Ecto neural progenitor cell (in vitro differentiated cells): ENCODE measurements around the gene ISG20L2.
"Not testable (repeated sequence)": the region's sequence is repeated elsewhere in the genome, so short reads cannot be mapped to it uniquely, and the experiment has no call there.

ENCODE experiments used
- DNase-seq: peaks from one replicate; pipeline ENCODE4 v3.0.0-alpha.2; 2018; ENCODE audit warnings: low spot score

ISG20L2 gene, protein sequence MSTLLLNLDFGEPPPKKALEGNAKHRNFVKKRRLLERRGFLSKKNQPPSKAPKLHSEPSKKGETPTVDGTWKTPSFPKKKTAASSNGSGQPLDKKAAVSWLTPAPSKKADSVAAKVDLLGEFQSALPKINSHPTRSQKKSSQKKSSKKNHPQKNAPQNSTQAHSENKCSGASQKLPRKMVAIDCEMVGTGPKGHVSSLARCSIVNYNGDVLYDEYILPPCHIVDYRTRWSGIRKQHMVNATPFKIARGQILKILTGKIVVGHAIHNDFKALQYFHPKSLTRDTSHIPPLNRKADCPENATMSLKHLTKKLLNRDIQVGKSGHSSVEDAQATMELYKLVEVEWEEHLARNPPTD

DNA sequence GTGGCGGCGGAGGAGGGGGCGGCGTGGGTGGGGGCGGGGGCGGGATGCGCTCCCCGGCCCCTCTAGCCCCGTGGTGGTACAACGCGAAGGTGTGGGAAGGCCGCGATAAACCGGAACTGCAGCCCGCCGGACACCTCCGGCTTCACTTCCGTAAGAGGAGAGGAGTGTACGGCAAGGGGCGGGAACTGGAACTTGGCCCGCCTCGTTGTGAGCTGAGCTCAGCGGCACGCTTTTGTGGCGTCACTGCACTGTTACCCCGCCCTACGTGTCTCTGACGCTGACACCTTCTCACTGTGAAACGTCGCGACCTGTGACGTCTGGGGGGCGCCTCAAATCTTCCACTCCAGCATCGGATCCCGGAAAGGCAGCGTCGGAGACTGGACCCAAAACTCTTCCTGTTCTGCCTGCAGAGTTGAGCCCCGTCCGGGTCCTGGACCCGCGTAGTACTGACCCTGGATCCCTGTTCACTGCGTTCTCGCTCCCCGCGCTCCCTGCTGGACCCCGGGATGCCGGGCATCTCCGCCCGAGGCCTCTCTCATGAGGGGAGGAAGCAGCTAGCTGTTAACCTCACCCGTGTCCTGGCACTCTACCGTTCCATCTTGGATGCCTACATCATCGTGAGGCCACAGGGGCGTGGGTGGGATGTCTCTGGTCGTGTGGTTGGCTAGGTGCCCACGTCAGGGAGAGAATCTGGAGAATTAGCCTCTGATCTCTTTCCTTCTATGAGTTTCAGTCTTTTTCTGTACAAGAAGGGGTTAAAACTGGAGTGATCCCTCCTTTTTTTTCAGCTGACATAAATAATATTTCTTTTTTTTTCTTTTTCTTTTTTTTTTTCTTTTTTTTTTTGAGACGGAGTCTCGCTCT lies at the start of gene ISG20L2:
ISG20L2 (minus strand) TSS at position 168 of the 864 bp plus-strand sequence. CDS start 1,114 bp downstream, outside the sequence.
- DNase-seq: peak; percentile 95

DNA sequence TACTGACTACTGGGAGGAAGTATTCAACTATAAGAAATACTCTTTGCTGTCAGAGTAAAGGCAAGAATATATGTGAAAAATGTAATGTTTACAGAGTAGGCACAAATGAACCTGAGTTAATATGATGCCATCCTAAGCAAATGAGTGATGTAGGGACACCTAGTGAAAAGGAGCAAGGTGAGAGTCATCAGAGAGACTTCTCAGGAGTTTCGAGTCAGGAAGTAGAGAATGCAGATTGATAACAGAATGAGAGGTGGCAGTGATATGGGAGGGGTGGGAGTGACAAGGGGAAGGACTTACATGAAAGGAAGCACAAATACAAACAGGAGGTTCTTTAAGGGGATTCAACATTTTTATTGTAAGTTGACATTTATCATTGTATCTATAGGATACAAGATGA lies 49.0 kb upstream of the ISG20L2 start:
- DNase-seq: no peak

DNA sequence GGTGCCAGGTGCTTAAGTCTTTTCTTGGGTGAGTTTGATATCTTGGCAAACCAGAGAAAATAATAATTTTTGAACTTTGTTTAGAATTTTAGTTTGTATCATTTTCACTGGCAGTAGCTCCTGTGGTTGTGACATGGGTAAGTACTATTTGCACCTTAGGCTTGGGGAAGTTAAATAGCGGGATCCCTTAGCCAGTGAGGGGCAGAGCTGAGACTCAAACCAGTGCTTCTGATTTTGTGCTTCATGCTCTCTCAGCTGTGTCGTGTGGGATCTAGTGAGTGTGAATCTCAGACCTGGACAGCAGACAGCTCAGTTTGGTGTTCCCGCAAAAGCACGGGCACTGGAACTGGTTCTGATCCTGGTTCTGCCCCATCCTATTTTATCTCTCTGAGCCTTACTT lies 48.4 kb upstream of the ISG20L2 start:
- DNase-seq: no peak

- no peak for DNase-seq
These were observed 47.2 kb upstream of the ISG20L2 start for GRCh38 chr1:156775799-156776198.

GRCh38 chr1:156773607-156774006 lies 45.0 kb upstream of the ISG20L2 start:
- DNase-seq: no peak

DNA sequence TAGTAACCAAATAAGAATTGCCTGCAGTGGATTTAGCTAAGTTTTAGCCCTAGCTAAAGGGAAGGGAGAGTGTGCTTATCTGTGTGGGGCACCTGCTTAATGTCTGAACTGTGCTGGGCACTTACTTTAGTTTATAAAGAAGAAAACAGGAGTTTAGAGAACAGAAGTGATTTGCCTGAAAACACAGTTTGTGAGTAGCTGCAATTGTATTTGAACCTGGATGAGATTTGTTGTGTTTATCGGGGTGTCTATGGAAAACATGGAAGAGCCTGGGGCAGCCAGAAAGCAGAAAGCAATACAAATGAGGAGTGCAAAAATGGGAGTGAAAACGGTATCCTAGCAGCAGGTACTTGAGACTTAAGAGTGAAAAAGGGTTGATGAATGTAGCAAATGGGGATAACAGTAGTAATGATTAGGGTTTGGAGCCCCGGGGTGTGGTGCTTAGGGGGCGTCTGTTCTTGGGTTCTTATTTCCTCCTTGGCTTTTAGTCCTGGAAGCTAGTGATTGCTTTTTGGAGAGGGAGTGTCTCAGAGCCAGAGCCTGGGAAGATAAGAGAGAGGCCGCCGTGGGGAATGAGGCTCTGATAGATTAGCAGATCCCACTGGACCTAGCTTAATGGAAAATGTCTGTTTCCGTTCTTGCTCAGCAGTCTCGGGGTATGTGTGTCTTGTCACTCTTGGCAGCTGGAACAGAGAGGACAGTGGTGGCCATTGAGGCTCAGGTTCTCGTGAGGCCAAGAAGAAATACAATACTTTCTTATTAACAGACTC lies 44.3 kb upstream of the ISG20L2 start:
- DNase-seq: no peak

GRCh38 chr1:156772222-156772621 lies 43.7 kb upstream of the ISG20L2 start:
- no peak for DNase-seq

DNA sequence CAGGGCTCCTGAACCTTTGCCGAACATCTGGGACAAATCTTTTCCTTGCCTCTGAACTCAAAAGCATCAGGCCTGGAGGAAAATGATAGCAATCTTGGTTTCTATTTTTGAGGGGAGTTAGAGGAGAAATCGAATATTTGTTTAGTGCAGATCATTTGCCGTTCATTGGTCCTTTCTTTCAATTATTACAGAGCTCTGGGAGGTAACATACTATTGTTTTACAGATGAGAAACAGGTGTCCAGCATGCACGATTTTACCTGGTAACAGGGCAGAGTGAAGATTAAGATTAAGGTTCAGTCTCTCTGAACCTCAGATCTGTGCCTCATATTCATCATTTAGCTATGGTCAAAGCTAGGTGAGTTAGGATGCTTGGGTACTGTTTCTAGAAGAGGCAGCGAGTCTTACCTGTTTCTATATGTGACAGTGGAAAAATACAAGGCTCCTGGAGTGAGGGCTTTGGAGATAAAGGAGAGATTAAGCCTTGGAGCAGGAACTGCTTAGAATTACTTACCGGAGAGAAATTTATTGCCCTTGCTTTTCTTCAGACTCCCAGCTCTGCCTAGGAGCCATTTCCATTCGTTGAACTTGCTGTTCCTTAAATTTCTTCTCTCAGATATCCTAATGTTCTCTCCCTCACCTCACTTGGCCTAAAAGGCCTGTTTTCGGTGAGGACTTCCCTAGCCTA lies 40.2 kb upstream of the ISG20L2 start:
- DNase-seq: no peak

DNA sequence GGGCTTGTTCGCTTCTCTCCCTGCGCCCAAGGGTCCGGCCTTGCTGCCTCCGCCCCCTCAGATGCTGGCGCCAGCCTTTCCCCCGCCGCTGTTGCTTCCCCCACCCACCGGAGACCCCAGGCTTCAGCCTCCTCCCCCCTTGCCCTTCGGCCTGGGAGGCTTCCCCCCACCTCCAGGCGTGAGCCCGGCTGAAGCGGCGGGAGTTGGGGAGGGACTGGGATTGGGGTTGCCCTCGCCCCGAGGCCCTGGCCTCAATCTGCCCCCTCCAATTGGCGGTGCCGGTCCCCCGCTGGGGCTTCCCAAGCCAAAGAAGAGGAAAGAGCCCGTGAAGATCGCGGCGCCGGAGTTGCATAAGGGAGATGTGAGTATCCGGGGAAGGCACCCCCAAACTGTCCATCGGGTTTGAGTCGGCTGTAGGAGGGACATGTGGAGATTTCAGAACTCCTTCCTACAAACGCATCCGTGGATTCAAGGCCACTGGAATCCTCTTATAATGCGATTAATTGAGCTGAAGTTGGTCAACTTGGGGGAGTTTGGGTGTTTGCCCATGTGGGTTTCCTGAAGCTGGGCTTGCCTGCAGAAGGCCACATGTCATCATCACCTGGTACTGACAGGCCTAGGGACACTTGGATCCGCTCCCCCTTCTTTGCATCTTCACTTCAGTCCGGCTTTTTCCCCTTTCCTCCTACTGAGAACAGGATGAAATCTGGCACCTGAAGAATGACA lies 39.5 kb upstream of the ISG20L2 start:
- DNase-seq: peak; percentile 72

- peak; percentile 98 for DNase-seq
These were observed 38.7 kb upstream of the ISG20L2 start, which contains the start of gene PRCC for GRCh38 chr1:156767101-156767878. Gene PRCC (plus strand): TSS chr1:156767535. CDS start chr1:156767772, 237 bp downstream.

DNA sequence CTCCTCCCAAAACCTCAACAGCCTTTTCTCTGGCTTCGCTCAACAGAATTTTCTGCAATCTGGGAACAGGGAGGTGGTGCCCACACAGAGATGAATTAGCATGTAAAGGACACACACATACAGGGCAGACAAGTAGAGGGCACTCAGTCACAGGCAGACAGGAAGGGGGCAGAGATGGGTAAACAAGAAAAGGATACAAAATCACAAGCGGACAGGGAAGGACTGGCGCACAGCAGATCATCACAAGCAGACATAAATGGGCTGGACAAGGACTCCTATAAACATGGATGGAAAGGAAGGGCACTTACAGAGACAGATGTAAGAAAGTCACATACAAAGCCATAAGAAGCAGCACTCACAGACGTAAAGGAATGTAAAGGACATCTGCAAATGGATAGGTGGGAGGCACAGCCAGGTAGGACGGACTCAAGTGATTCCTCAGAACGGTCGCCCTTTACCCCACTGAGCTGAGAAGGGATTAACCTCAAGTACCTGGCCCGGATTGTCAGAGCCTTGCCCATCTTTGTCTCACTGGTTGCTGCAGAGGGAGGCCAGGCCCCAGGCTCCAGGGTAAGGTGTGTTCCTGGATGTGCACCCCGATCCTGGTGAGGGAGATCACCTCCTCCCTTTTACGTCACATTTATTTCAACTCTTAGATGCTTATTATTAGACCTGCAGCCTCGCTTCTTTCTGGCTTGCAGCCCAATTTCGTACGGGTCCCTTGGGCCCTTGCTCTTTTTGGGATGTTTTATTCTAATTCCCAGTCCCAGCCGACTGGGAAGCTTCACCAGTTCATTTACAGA lies 37.9 kb upstream of the ISG20L2 start:
- DNase-seq: peak; percentile 56

GRCh38 chr1:156765666-156766065 lies 37.1 kb upstream of the ISG20L2 start:
- no peak for DNase-seq

DNA sequence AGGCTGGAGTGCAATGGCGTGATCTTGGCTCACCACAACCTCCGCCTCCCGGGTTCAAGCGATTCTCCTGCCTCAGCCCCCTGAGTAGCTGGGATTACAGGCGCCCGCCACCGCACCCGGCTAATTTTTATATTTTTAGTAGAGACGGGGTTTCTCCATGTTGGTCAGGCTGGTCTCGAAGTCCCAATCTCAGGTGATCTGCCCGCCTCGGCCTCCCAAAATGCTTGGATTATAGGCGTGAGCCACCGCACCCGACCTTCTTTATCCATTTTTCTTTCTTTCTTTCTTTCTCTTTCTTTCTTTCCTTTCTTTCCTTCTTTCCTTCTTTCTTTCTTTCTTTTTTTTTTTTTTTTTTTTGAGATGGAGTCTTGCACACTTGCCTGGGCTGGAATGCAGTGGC lies 36.6 kb upstream of the ISG20L2 start:
- DNase-seq: not testable (repeated sequence)

DNA sequence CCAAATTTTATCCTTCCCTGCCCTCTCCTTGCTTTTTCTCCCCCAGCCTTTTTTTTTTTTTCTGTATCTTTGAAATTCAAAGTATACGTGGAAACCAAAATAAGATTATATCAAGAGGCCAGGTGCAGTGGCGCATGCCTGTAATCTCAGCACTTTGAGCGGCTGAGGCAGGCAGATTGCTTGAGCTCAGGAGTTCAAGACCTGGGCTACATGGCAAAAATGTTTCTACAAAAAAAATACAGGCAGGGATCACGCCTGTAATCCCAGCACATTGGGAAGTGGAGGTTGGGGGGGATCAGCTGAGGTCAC lies 32.2 kb upstream of the ISG20L2 start:
- no peak for DNase-seq

GRCh38 chr1:156760092-156760795 lies 31.7 kb upstream of the ISG20L2 start:
- no peak for DNase-seq

DNA sequence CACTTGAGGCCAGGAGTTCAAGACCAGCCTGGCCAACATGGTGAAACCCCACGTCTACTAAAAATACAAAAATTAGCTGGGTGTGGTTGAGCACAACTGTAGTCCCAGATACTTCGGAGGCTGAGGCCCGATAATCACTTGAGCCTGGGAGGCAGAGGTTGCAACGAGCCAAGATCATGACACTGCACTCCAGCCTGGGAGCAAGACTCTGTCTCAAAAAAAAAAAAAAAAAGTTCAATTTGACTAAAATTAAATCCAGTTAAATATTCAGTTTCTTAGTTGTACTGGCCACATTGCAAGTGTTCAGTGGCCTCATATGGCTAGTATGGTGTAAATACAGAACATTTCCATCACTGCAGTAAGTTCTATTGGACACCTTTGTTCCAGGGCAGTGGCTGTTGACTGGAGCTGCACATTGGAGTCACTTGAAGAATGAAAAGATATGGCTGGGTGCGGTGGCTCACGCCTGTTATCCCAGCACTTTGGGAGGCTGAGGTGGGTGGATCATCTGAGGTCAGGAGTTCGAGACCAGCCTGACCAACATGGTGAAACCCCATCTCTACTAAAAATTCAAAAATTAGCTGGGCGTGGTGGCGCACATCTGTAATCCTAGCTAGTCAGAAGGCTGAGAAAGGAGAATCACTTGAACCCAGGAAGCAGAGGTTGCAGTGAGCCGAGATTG lies 29.1 kb upstream of the ISG20L2 start:
- DNase-seq: not testable (repeated sequence)

- DNase-seq: no peak
These were observed 27.8 kb upstream of the ISG20L2 start for GRCh38 chr1:156756355-156756754.

DNA sequence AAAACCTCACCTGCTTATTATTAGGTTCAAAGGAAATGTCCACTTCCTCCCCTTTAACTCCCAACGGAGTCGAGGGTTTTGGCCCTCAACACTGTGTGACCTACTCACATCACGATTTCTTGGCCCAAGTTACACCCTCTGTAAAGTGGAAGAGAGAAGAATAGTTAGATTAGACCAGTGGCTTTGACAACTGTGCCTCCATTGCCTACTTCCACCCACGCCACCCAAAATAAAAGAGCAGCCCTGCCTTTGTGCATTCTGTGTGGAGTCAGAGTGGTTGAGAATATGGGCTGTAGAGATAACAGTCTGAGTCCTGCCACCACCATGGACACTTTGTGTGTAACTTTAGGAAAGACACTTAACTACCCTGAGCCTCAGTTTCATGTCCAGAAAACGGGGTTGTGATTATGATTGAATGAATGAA lies 27.0 kb upstream of the ISG20L2 start:
- no peak for DNase-seq
